Osteoblast (primary cell): ENCODE data around the gene NOTO. TPM values are rescaled to one million over a fixed set of nuclear protein-coding genes. Genes with fewer than 3 reads are reported as not detected.

Experiments
- DNase-seq: peaks from one replicate; pipeline ENCODE4 v3.0.0; 2011; ENCODE audit warnings: low spot score, mixed read lengths; ENCODE audit not compliant: insufficient read length; ENCODE audit errors: missing footprints
- H2AFZ ChIP-seq: 2 replicates; pipeline ENCODE4 v1.6.0; 2011; ENCODE audit warnings: mild to moderate bottlenecking, low read length
- H3K27ac ChIP-seq: 2 replicates; pipeline ENCODE4 v1.5.1; 2011; ENCODE audit warnings: mild to moderate bottlenecking, low read depth, low read length, moderate library complexity
- H3K27me3 ChIP-seq: 2 replicates; pipeline ENCODE4 v1.6.0; 2012; ENCODE audit warnings: mild to moderate bottlenecking, control low read depth, inconsistent platforms, low read length, moderate library complexity; ENCODE audit not compliant: insufficient read depth
- H3K36me3 ChIP-seq: 2 replicates; pipeline ENCODE4 v1.5.1; 2011; ENCODE audit warnings: mild to moderate bottlenecking, low read length, control low read depth, moderate library complexity; ENCODE audit not compliant: insufficient read depth
- H3K4me1 ChIP-seq: 2 replicates; pipeline ENCODE4 v1.5.1; 2011; ENCODE audit warnings: mild to moderate bottlenecking, low read length, control low read depth, moderate library complexity; ENCODE audit not compliant: insufficient read depth
- H3K4me2 ChIP-seq: 2 replicates; pipeline ENCODE4 v1.6.0; 2011; ENCODE audit warnings: mild to moderate bottlenecking, low read length; ENCODE audit not compliant: insufficient read depth
- H3K4me3 ChIP-seq: fragments of 200-600 bp; sonication (generic); 3 replicates; pipeline ENCODE4 v1.5.1; 2012; ENCODE audit warnings: mild to moderate bottlenecking, low read length, inconsistent platforms; ENCODE audit not compliant: insufficient read depth
- H3K79me2 ChIP-seq: 2 replicates; pipeline ENCODE4 v1.6.0; 2012; ENCODE audit warnings: mild to moderate bottlenecking, low read length, control low read depth, inconsistent platforms; ENCODE audit not compliant: insufficient read depth
- H3K9me3 ChIP-seq: 2 replicates; pipeline ENCODE4 v1.5.1; 2011; ENCODE audit warnings: low read depth, low read length, control low read depth
- H4K20me1 ChIP-seq: 2 replicates; pipeline ENCODE4 v1.6.0; 2012; ENCODE audit warnings: mild to moderate bottlenecking, low read length, control low read depth; ENCODE audit not compliant: insufficient read depth
- total RNA-seq: library from RNA; depleted of rRNA; stranded (reverse); fragments of >200 nt; gene quantifications from 2 replicates; pipeline ENCODE4 v1.2.3, GENCODE V29; 2012
- TF ChIP-seq, protein P1 (sequence below): IDR thresholded peaks from 2 replicates; pipeline ENCODE4 v1.5.1; 2011; ENCODE audit warnings: mild to moderate bottlenecking, low read depth, low read length, moderate library complexity; ENCODE audit errors: extremely low read depth

The NOTO gene
- total RNA-seq, 1 donor = not detected

DNA sequence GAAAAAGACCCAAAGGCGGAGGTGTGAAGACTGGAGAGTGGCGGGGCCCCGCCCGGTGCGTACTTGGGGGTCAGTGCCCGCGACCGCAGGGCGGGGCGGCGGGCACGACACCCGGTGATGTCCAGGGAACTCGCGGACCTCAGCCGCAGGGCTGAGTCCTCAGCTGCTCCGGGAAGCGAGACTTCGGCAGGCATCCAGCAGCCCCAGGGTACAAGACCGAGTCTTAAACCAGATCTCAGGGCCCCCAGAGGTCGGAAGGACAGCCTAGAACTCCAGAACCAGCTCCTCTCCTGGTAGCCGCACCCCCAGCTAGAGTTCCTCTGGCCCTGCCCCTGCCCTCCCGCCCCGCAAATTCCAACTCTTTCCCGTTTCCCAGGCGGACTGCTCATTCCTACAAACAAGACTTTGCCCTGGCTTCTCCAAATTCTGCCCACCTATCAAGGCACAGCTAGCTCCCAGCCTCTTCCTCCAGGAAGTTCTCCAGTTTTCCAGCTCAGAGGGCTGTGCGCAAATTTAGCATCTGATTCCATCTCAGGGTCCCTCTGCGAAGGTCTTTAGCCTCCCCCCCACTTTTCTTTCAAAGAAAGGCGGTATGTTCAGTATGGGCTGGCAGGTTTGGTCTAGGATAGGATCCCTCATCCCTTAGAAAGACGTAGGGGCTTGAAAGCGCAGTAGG, 26.0 kb upstream of the NOTO start:
- peak; percentile 76 for DNase-seq
- H3K36me3 ChIP-seq = no peaks in the 10 kb centered on the region
- no peaks in the 10 kb centered on the region for H3K79me2 ChIP-seq
- no peak overlapping the region for H3K27ac ChIP-seq
- H3K4me3 ChIP-seq = peak overlapping the region; percentile 80
- TF ChIP-seq, protein P1, sequence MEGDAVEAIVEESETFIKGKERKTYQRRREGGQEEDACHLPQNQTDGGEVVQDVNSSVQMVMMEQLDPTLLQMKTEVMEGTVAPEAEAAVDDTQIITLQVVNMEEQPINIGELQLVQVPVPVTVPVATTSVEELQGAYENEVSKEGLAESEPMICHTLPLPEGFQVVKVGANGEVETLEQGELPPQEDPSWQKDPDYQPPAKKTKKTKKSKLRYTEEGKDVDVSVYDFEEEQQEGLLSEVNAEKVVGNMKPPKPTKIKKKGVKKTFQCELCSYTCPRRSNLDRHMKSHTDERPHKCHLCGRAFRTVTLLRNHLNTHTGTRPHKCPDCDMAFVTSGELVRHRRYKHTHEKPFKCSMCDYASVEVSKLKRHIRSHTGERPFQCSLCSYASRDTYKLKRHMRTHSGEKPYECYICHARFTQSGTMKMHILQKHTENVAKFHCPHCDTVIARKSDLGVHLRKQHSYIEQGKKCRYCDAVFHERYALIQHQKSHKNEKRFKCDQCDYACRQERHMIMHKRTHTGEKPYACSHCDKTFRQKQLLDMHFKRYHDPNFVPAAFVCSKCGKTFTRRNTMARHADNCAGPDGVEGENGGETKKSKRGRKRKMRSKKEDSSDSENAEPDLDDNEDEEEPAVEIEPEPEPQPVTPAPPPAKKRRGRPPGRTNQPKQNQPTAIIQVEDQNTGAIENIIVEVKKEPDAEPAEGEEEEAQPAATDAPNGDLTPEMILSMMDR = no peak
- no peaks in the 10 kb centered on the region for H3K9me3 ChIP-seq
- peaks cover 29% of the 10 kb centered on the region for H3K27me3 ChIP-seq
- H4K20me1 ChIP-seq = no peaks in the 10 kb centered on the region
- peak overlapping the region; percentile 86 for H2AFZ ChIP-seq
- H3K4me2 ChIP-seq = peak overlapping the region; percentile 91
- H3K4me1 ChIP-seq = peaks cover 19% of the 10 kb centered on the region

DNA sequence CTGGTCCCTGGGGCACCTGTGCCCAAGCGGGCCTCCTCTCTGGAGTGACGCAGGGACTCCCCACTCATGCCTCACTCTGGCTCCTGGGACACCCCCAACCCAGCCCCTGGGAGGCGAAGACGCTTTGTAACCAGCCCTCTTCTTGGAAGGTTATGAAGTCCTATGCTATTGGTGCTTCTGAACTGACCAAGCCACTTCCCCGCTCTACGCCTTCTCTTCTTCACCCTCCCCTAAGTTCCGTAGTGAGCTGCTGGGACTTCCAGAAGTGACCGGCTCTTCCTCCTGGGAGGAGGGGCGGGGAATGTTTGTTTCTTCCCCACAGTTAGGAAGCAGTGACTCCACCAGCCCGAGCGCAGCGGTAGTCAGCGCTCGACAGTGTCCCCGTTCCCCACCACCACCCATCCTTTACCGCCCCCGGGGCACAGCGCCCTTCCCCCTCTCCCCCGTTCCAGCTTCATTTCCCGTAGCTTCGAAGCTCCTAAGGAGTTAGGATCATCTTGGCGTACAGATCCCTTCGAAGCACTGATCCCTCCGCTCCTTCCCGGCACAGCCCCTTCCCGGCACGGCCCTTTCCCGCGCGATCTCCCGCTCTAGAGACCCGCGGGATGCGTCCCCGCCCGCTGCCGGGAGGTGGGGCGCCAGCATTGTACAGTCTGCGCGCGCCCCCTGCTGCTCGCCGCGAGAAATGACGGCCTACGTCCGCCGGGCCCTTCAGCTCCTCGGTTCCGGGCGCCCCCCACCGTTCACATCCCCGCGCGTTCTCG, 25.3 kb upstream of the NOTO start:
- H3K9me3 ChIP-seq = no peaks in the 10 kb centered on the region
- H2AFZ ChIP-seq = peak overlapping the region; percentile 86
- peak; percentile 99 for DNase-seq
- no peaks in the 10 kb centered on the region for H3K36me3 ChIP-seq
- no peaks in the 10 kb centered on the region for H3K79me2 ChIP-seq
- H3K27ac ChIP-seq = no peak overlapping the region
- H3K4me1 ChIP-seq = peaks cover 19% of the 10 kb centered on the region
- no peaks in the 10 kb centered on the region for H4K20me1 ChIP-seq
- TF ChIP-seq, protein P1 = peak; percentile 80
- peak overlapping the region; percentile 80 for H3K4me3 ChIP-seq
- peaks cover 29% of the 10 kb centered on the region for H3K27me3 ChIP-seq
- H3K4me2 ChIP-seq = peak overlapping the region; percentile 91

DNA sequence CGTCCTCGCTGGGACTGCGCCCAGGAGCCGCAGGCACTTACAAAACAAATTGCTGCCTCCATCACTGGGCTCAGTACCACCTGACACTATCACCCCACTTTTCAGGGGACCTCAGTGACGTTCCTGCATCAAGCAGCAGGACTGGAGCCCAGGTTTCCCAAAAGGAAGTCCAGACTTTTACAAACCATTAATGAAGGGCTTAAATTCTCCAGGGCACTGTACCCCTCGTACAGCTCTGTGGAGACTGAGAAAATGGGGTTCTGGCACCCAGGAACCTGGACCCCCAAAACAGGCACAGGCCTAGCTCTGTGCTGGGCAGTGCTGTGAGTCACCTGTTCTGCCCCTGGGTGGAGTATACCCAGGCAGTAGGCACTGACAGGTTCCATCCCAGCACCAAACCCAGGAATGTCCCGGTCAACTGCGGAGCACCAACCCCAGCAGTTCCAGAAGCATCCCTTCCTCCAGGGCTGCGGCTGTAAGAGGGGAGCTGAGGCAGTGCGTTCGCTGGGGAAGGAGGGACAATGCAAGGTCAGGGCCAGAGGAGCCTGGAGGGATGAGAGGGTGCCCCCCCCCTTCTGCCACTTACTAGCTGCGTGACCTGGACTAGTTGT, 24.6 kb upstream of the NOTO start:
- H3K36me3 ChIP-seq = no peaks in the 10 kb centered on the region
- no peak for DNase-seq
- peak overlapping the region; percentile 91 for H3K4me2 ChIP-seq
- no peaks in the 10 kb centered on the region for H4K20me1 ChIP-seq
- H3K4me1 ChIP-seq = peaks cover 19% of the 10 kb centered on the region
- peaks cover 29% of the 10 kb centered on the region for H3K27me3 ChIP-seq
- no peaks in the 10 kb centered on the region for H3K79me2 ChIP-seq
- H2AFZ ChIP-seq = peak overlapping the region; percentile 82
- no peak overlapping the region for H3K27ac ChIP-seq
- peak overlapping the region; percentile 80 for H3K4me3 ChIP-seq
- TF ChIP-seq, protein P1 = peak; percentile 5
- H3K9me3 ChIP-seq = no peaks in the 10 kb centered on the region

DNA sequence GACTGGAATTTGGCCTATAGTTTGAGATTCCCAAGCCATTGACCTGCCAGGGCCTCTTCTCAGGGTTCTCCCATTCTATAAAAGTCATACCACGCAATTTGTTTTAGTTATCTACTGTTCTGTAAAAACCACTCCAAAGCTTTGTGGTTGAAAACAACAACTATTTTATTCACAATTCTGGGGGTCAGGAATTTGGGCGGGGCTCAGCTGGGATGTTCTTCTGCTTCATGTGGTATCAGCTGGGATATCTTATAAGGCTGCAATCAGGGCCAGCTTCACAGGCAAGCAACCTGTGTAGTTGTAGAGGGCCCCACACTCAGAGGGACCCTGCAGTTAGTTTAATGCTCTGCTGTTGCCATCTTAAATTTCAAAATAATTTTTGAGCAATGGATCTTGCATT, 16.4 kb upstream of the NOTO start:
- H3K36me3 ChIP-seq = no peaks in the 10 kb centered on the region
- H3K27me3 ChIP-seq = peaks cover 43% of the 10 kb centered on the region
- no peaks in the 10 kb centered on the region for H4K20me1 ChIP-seq
- H3K4me1 ChIP-seq = no peaks in the 10 kb centered on the region
- no peak overlapping the region for H3K4me3 ChIP-seq
- H3K79me2 ChIP-seq = no peaks in the 10 kb centered on the region
- H2AFZ ChIP-seq = no peak overlapping the region
- DNase-seq = no peak
- TF ChIP-seq, protein P1 = no peak
- H3K9me3 ChIP-seq = no peaks in the 10 kb centered on the region
- H3K4me2 ChIP-seq = no peak overlapping the region
- no peak overlapping the region for H3K27ac ChIP-seq
